ENCODE measurements around the gene EXOSC10. TPM values are rescaled to one million over a fixed set of nuclear protein-coding genes. Genes with fewer than 3 reads are reported as not detected.
A peak's percentile ranks its signal among the peaks of the same experiment; 100 is the strongest.

The EXOSC10 gene
- total RNA-seq (2022) (50.8 and 56.4 TPM in 2 replicates), Bru-seq, nascent RNA (percentile 73 among the genes with signal in this experiment), BruChase-seq, experiment 1, labeled RNA remaining after a 6-hour chase (percentile 84 among the genes with signal in this experiment), BruChase-seq, experiment 2, labeled RNA remaining after a 2-hour chase (percentile 79 among the genes with signal in this experiment)
- long read RNA-seq, transcript EXOSC10-202 (25 exons, 2,808 nt) = major isoform, 65 of 85 reads
- long read RNA-seq, partial matches to known transcripts = 3 of 85 reads
- long read RNA-seq, other reads (novel, unspliced or antisense) = 16 of 85 reads

DNA sequence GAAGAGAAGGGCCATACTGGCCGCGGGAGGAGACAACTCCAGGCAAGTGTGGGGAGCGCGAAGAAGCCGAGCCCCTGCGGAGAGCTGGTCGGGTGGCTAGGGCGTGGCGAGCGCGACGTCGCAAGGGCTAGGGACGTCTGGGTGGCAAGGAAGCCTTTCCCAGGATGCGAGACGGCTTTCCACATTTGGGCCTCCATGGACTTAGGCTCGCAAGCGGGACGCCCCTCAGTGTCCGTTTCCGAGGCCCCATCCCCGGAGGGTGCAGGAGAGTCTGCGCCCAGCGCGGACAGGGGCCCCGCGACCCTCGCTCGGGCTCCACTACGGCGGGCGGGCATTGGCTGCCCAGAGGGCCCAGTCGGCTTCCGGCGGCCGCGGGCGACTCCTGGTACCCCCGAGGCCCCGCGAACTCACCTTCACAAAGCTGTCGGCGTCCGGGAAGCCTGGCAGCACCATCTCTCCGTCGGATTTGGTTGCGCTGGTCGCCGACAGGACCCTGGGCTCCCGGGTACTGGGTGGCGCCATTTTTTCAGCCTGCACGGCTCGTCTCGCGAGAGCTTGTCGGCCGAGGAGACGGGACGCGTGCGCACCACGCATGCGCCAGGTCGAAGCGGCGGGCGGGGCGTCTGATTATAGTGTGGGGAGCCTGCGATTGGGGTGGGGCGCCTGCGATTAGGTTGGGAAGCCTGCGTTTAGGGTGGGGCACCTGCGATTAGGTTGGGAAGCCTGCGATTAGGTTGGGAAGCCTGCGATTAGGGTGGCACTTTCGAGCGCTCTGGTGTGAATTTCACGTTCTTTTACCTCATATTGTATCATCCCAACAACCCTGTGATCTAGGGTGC, at the start of gene EXOSC10:
TSS of gene EXOSC10 (minus strand) at position 560 of the 839 bp plus-strand sequence. CDS start at position 522, 38 bp downstream.
- peak within 1 kb of the TSS; percentile 88 for H3K27ac Mint-ChIP-seq (ENCODE audit: unreplicated experiment)

DNA sequence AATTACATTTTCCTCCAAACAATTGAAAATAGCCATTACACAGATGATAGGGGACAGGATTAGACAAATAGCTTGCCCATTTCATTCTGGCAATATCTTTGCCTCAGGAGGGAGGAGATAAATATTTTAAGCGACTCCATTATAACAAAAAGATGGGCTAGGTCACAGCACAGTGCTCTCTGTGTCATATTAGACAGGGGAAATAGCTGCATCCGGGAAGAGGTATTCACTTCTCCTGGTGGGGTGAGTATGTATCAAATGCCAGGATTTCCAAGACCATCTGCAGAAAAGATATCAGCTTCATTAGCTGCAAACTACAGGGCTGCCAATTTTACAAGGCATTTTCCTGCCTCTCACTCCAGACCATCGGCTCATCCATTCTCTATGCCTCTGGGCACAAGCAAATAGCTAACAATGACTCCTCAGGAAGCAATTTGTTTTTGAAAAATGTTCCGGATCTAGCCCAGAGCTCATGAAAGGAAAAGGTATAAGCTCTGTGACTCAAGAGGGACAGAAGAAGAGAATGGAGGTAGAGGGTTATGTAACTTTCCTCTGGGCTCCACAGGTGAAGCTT, 47.6 kb upstream of the EXOSC10 start:
- DNase-seq = no peak
- Mint-ChIP-seq H3K9me3 (ENCODE audit: low read depth, unreplicated experiment) (no peaks in the 10 kb centered on the region), H3K27ac (ENCODE audit: unreplicated experiment) (no peak overlapping the region), H3K4me3 (ENCODE audit: low read depth, unreplicated experiment) (no peak overlapping the region), H3K36me3 (ENCODE audit: insufficient read depth, unreplicated experiment) (peaks cover 4% of the 10 kb centered on the region), H3K27me3 (ENCODE audit: unreplicated experiment) (no peaks in the 10 kb centered on the region), H3K4me1 (ENCODE audit: low read depth, unreplicated experiment) (no peaks in the 10 kb centered on the region)
- BruUV-seq (replicated peaks) = no TSS peak
- intact Hi-C loops (cut with micrococcal nuclease; ENCODE audit: unreplicated experiment) = no loop called here
- TF ChIP-seq, protein P1, sequence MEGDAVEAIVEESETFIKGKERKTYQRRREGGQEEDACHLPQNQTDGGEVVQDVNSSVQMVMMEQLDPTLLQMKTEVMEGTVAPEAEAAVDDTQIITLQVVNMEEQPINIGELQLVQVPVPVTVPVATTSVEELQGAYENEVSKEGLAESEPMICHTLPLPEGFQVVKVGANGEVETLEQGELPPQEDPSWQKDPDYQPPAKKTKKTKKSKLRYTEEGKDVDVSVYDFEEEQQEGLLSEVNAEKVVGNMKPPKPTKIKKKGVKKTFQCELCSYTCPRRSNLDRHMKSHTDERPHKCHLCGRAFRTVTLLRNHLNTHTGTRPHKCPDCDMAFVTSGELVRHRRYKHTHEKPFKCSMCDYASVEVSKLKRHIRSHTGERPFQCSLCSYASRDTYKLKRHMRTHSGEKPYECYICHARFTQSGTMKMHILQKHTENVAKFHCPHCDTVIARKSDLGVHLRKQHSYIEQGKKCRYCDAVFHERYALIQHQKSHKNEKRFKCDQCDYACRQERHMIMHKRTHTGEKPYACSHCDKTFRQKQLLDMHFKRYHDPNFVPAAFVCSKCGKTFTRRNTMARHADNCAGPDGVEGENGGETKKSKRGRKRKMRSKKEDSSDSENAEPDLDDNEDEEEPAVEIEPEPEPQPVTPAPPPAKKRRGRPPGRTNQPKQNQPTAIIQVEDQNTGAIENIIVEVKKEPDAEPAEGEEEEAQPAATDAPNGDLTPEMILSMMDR (IDR thresholded peaks at IDR 0.05; ENCODE audit: unreplicated experiment) = no peak
- CTCF ChIA-PET = interaction anchor here (0.6 kb wide), 1 partner anchor 508 kb away, joined by 3 read pairs; no protein-coding TSS in a partner anchor

More for the DNA sequence above, at the start of gene EXOSC10:
- Mint-ChIP-seq H3K9me3 (ENCODE audit: low read depth, unreplicated experiment) (no peaks in the 10 kb centered on the region), H3K36me3 (ENCODE audit: insufficient read depth, unreplicated experiment) (peaks cover 30% of the 10 kb centered on the region), H3K4me1 (ENCODE audit: low read depth, unreplicated experiment) (no peaks in the 10 kb centered on the region), H3K27me3 (ENCODE audit: unreplicated experiment) (no peaks in the 10 kb centered on the region), H3K4me3 (ENCODE audit: low read depth, unreplicated experiment) (peak within 1 kb of the TSS; percentile 71)
- no TSS peak for BruUV-seq (replicated peaks)
- TF ChIP-seq, protein P1 (IDR thresholded peaks at IDR 0.05; ENCODE audit: unreplicated experiment) = no peak
- CTCF ChIA-PET = interaction anchor here (1.0 to 1.5 kb wide), 2 partner anchors 31 to 62 kb away, joined by 4 to 7 read pairs; no protein-coding TSS in a partner anchor
- peak; percentile 90 for DNase-seq
- intact Hi-C loops (cut with micrococcal nuclease; ENCODE audit: unreplicated experiment) = no loop called here

DNA sequence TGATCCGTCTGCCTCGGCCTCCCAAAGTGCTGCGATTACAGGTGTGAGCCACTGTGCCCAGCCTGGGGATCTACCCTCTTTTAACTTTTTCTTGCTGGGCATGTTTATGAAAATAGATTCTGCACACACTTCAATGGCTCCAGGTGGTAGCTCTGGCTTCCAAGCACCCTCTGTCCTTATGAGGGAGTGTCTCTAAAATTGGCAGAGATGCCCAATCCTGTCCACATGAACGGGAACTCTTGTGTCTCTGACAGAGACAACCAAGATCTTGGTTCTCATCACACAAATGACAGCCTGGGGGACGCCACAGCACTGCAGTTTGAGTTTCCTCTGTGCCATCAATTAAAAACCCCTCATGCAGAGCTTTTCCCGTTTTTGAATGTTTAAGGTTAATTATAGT, 46.1 kb upstream of the EXOSC10 start:
- H3K9me3 Mint-ChIP-seq (ENCODE audit: low read depth, unreplicated experiment) = no peaks in the 10 kb centered on the region
- CTCF ChIA-PET = no interaction called here
- no peak for DNase-seq
- intact Hi-C loops (cut with micrococcal nuclease; ENCODE audit: unreplicated experiment) = no loop called here
- no peaks in the 10 kb centered on the region for H3K27me3 Mint-ChIP-seq (ENCODE audit: unreplicated experiment)
- H3K4me1 Mint-ChIP-seq (ENCODE audit: low read depth, unreplicated experiment) = no peaks in the 10 kb centered on the region
- peaks cover 4% of the 10 kb centered on the region for H3K36me3 Mint-ChIP-seq (ENCODE audit: insufficient read depth, unreplicated experiment)
- BruUV-seq (replicated peaks) = no TSS peak
- no peak overlapping the region for H3K4me3 Mint-ChIP-seq (ENCODE audit: low read depth, unreplicated experiment)
- TF ChIP-seq, protein P1 (IDR thresholded peaks at IDR 0.05; ENCODE audit: unreplicated experiment) = no peak
- H3K27ac Mint-ChIP-seq (ENCODE audit: unreplicated experiment) = no peak overlapping the region

DNA sequence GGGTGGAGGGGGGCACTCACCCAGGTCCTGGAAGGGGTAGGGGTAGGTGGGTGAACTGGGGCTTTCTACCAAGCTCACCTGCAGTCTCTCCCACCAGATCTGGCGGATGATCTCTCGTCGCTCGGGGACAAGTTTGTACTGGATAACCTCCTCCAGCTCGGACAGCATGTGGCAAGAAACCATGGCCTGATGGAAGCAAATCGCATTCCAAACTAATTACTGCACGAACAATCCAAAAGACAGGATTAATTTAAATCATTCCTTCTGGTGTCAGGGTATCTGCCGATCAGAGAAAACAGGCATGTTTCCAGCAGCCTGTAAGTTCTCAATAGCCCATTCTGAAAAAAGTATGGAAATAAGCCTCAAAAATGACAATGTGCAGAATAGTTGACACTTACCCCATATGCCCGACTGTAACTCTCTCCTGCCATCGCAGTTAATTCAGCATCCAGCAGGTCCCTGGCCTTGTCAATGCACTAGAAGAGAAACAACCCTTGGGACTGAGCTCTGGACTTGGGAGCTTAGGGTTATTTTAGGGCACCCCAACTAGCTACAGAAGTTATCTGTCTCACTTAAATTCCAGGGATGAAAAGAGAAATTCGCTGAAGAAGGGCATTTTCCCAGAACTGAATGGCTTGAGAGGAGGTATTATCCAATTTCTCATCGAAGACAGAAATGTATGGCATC, 45.0 kb upstream of the EXOSC10 start:
- H3K4me1 Mint-ChIP-seq (ENCODE audit: low read depth, unreplicated experiment) = no peaks in the 10 kb centered on the region
- H3K36me3 Mint-ChIP-seq (ENCODE audit: insufficient read depth, unreplicated experiment) = peaks cover 4% of the 10 kb centered on the region
- no TSS peak for BruUV-seq (replicated peaks)
- no peak overlapping the region for H3K27ac Mint-ChIP-seq (ENCODE audit: unreplicated experiment)
- intact Hi-C loops (cut with micrococcal nuclease; ENCODE audit: unreplicated experiment) = no loop called here
- H3K4me3 Mint-ChIP-seq (ENCODE audit: low read depth, unreplicated experiment) = no peak overlapping the region
- no peak for DNase-seq
- CTCF ChIA-PET = interaction anchor here (0.6 kb wide), 1 partner anchor 105 kb away, joined by 3 read pairs; no protein-coding TSS in a partner anchor
- H3K9me3 Mint-ChIP-seq (ENCODE audit: low read depth, unreplicated experiment) = no peaks in the 10 kb centered on the region
- TF ChIP-seq, protein P1 (IDR thresholded peaks at IDR 0.05; ENCODE audit: unreplicated experiment) = no peak
- no peaks in the 10 kb centered on the region for H3K27me3 Mint-ChIP-seq (ENCODE audit: unreplicated experiment)
